Thoracic aorta (tissue), 2 donors: ENCODE data around the gene NPDC1. TPM values are rescaled to one million over a fixed set of nuclear protein-coding genes. Genes with fewer than 3 reads are reported as not detected.
A peak's percentile ranks its signal among the peaks of the same experiment; 100 is the strongest.

ENCODE experiments used
- ATAC-seq: fragments of 150-250 bp; one replicate; pipeline ENCODE4 v1.8.0; 2017; ENCODE audit warnings: low read depth; ENCODE audit not compliant: insufficient number of reproducible peaks, low FRiP score
- DNase-seq: peaks from one replicate; pipeline ENCODE4 v3.0.0-alpha.2; 2020; ENCODE audit warnings: low spot score
- H3K27ac ChIP-seq, 2 donors: fragments of 200-600 bp; sonication (generic); 1 replicate in 1 of 2; 2 replicates in 1 of 2; pipeline ENCODE4 v1.5.1; 2016; ENCODE audit warnings: mild to moderate bottlenecking in 2 of 2, moderate library complexity in 2 of 2
- H3K27me3 ChIP-seq: fragments of 200-600 bp; sonication (generic); replicated peaks from 2 replicates; pipeline ENCODE4 v1.6.0; 2016; ENCODE audit warnings: mild to moderate bottlenecking; ENCODE audit not compliant: insufficient read depth
- H3K36me3 ChIP-seq: fragments of 200-600 bp; sonication (generic); one replicate; pipeline ENCODE4 v1.5.1; 2016
- H3K4me1 ChIP-seq, 2 donors: fragments of 200-600 bp; sonication (generic); 1 replicate in 1 of 2; 2 replicates in 1 of 2; pipeline versions ENCODE4 v1.5.1 to v1.6.0; 2016; ENCODE audit warnings: low read depth in 2 of 2, mild to moderate bottlenecking in 1 of 2; ENCODE audit not compliant: control insufficient read depth in 1 of 2
- H3K4me3 ChIP-seq: fragments of 200-600 bp; sonication (generic); 2 replicates; pipeline ENCODE4 v1.5.1; 2016; ENCODE audit warnings: mild to moderate bottlenecking
- H3K9me3 ChIP-seq: fragments of 200-600 bp; sonication (generic); 2 replicates; pipeline ENCODE4 v1.5.1; 2016
- CTCF ChIP-seq: fragments of 200-600 bp; sonication (generic); IDR thresholded peaks from one replicate; pipeline ENCODE4 v1.5.1; 2019; ENCODE audit warnings: antibody characterized with exemption
- total RNA-seq, 2 donors: library from RNA; depleted of rRNA; stranded (reverse); fragments of >200 nt; gene quantifications; one replicate each; pipeline versions ENCODE4 v1.1.0 to v1.2.3, GENCODE V29; 2016

Gene NPDC1
- total RNA-seq, 2 donors from 2014 or later: 71.5 to 95.8 TPM

GRCh38 chr9:137082222-137082924, 36.4 kb upstream of the NPDC1 start:
- H3K27me3 ChIP-seq: no peaks in the 10 kb centered on the region
- H3K27ac ChIP-seq: no peak overlapping the region
- DNase-seq (no peak), ATAC-seq (no peak)
- H3K9me3 ChIP-seq: no peaks in the 10 kb centered on the region
- H3K4me3 ChIP-seq: no peak overlapping the region
- no peak for TF ChIP-seq CTCF
- H3K36me3 ChIP-seq: peaks cover 10% of the 10 kb centered on the region
- peaks cover 16 to 41% of the 10 kb centered on the region in 2 donors for H3K4me1 ChIP-seq

- H3K4me3 ChIP-seq: no peak overlapping the region
- H3K27ac ChIP-seq: no peak overlapping the region
- peaks cover 13 to 34% of the 10 kb centered on the region in 2 donors for H3K4me1 ChIP-seq
- DNase-seq (no peak), ATAC-seq (no peak)
- TF ChIP-seq CTCF: no peak
- H3K9me3 ChIP-seq: no peaks in the 10 kb centered on the region
- H3K36me3 ChIP-seq: peaks cover 10% of the 10 kb centered on the region
- H3K27me3 ChIP-seq: no peaks in the 10 kb centered on the region
Observed at GRCh38 chr9:137080260-137081122, 34.5 kb upstream of the NPDC1 start.

- Histone ChIP-seq H3K9me3 (no peaks in the 10 kb centered on the region), H3K27me3 (no peaks in the 10 kb centered on the region), H3K27ac (no peak overlapping the region), H3K4me3 (no peak overlapping the region), H3K36me3 (peaks cover 10% of the 10 kb centered on the region), H3K4me1 (peaks cover 11 to 30% of the 10 kb centered on the region in 2 donors)
- DNase-seq (no peak), ATAC-seq (no peak)
- TF ChIP-seq CTCF: no peak
Observed at GRCh38 chr9:137079401-137079787, 33.4 kb upstream of the NPDC1 start.

- Histone ChIP-seq H3K4me3 (peak overlapping the region; percentile 80), H3K27me3 (no peaks in the 10 kb centered on the region), H3K9me3 (no peaks in the 10 kb centered on the region), H3K4me1 (peaks cover 11 to 30% of the 10 kb centered on the region in 2 donors), H3K27ac (no peak overlapping the region), H3K36me3 (peaks cover 10% of the 10 kb centered on the region)
- DNase-seq (no peak), ATAC-seq (no peak)
- no peak for TF ChIP-seq CTCF
Observed at GRCh38 chr9:137078701-137079400, 32.9 kb upstream of the NPDC1 start.
